Measurements from ENCODE around the gene SRGN.

DNA sequence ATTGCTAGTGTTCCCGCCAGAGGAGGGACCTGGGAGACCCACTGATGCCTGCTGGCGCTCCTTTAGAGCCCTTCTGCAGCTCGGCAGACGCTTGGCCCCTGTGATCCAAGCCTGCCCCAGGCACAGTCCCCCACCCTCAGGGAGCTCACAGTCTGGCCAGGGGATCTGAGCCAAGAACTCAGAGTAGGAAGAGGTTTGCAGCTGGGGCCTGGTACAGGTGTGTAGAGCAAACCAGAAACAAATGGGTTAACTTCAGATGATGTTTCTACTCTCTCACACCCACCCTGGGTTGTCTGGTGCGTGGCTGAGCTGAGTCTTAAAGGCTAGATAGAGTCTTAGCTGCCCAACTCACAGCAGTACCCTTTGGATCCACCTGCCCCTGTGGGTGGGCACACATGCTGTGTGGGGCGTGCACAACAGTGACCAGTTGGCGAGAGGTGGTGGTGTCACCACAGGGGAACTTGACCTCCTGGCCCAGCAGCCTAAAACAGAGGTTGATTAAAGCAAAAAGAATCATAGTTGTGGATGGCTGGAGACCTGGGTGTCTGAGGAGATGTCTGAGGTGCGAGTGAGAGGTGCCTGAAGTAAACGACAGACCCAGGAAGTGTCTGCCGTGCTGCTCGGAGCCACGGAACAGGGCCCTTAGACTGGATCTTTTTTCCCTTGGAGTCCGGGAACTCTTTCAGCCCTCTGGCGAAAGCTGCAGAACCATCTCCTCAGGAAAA is 31.2 kb upstream of the SRGN start:
- TF ChIP-seq MXI1 (conservative IDR thresholded peaks at IDR 0.05; ENCODE audit: poor library complexity, severe bottlenecking) (no peak), CTCF (IDR thresholded peaks at IDR 0.05; ENCODE audit: poor library complexity, severe bottlenecking) (no peak), EZH2 (IDR thresholded peaks at IDR 0.05; ENCODE audit: borderline replicate concordance, insufficient read depth, low read length, poor library complexity, severe bottlenecking) (no peak), TAF1 (IDR thresholded peaks at IDR 0.05; ENCODE audit: low read depth) (no peak), EP300 (conservative IDR thresholded peaks at IDR 0.05; ENCODE audit: poor library complexity, severe bottlenecking) (no peak), RAD21 (conservative IDR thresholded peaks at IDR 0.05) (no peak), SMC3 (conservative IDR thresholded peaks at IDR 0.05; ENCODE audit: poor library complexity) (no peak), POLR2AphosphoS5 (IDR thresholded peaks at IDR 0.05) (no peak), REST (IDR thresholded peaks at IDR 0.05; ENCODE audit: borderline replicate concordance) (no peak)

Data from neural cell (in vitro differentiated cells).